SK-N-SH (cell line): ENCODE measurements around the gene WHRN.

Experiments used
- CHD2 ChIP-seq: fragments of 150-350 bp; IDR thresholded peaks from 2 replicates; pipeline ENCODE4 v1.6.1; 2018; ENCODE audit warnings: low read length; ENCODE audit not compliant: partially characterized antibody
- CTCF ChIP-seq: fragments of 200-600 bp; sonication (generic); IDR thresholded peaks from 2 replicates; pipeline ENCODE4 v1.6.1; 2017; ENCODE audit warnings: antibody characterized with exemption, mild to moderate bottlenecking, moderate library complexity
- FOXM1 ChIP-seq: IDR thresholded peaks from 2 replicates; pipeline ENCODE4 v1.4.0; 2012; ENCODE audit warnings: low read depth, mild to moderate bottlenecking
- GATA2 ChIP-seq: sonication (generic); formaldehyde crosslinking; IDR thresholded peaks from 2 replicates; pipeline ENCODE4 v1.5.0; 2020; ENCODE audit warnings: mild to moderate bottlenecking, missing genetic modification reagents
- JUND ChIP-seq: IDR thresholded peaks from 2 replicates; pipeline ENCODE4 v1.4.0; 2012
- POLR2AphosphoS5 ChIP-seq: IDR thresholded peaks from 2 replicates; pipeline ENCODE4 v1.6.1; 2012; ENCODE audit warnings: low read depth, low read length
- REST ChIP-seq: IDR thresholded peaks from 2 replicates; pipeline ENCODE4 v1.6.1; 2012; ENCODE audit warnings: mild to moderate bottlenecking, low read depth, low read length, moderate library complexity

GRCh38 chr9:114478871-114479270 lies 26.4 kb downstream of the WHRN start:
- TF ChIP-seq POLR2AphosphoS5 (no peak), JUND (no peak), FOXM1 (no peak), CHD2 (no peak), CTCF (no peak), REST (no peak), GATA2 (CRISPR knock-in tag) (no peak)
